ENCODE measurements around the gene RFC4.
"Not testable (repeated sequence)": the region's sequence is repeated elsewhere in the genome, so short reads cannot be mapped to it uniquely, and the experiment has no call there.

- not testable (repeated sequence) for TF ChIP-seq SAP30 (IDR thresholded peaks at IDR 0.05; ENCODE audit: insufficient read depth, insufficient replicate concordance, low read length); SIX5 (IDR thresholded peaks at IDR 0.05; ENCODE audit: low read depth, low read length); RBBP5 (IDR thresholded peaks at IDR 0.05; ENCODE audit: borderline replicate concordance, low read depth, low read length); CTCF (IDR thresholded peaks at IDR 0.05; ENCODE audit: control extremely low read depth in 1 of 3, insufficient read depth in 1 of 3, low read depth in 1 of 3, low read length in 3 of 3); JUN (IDR thresholded peaks at IDR 0.05; ENCODE audit: low read depth, low read length); EZH2 (IDR thresholded peaks at IDR 0.05; ENCODE audit: low read depth, low read length, severe bottlenecking); EGR1 (IDR thresholded peaks at IDR 0.05; ENCODE audit: borderline replicate concordance, low read depth, low read length); SIN3A (conservative IDR thresholded peaks at IDR 0.05 in 1 of 2, IDR thresholded peaks at IDR 0.05 in 1 of 2; ENCODE audit: low read depth in 1 of 2, low read length in 2 of 2); SP1 (IDR thresholded peaks at IDR 0.05; ENCODE audit: low read depth, low read length); RXRA (IDR thresholded peaks at IDR 0.05; ENCODE audit: insufficient read depth, low read depth, low read length)
Measured at GRCh38 chr3:186811313-186811712, 5.0 kb upstream of the RFC4 start.

Data from H1 (cell line).